ENCODE results near the gene PAF1.

- no peak for TF ChIP-seq POLR2A (IDR thresholded peaks at IDR 0.05; ENCODE audit: low read length)
- TF ChIP-seq GATA1 (IDR thresholded peaks at IDR 0.05; ENCODE audit: low read depth, low read length): no peak
These were observed 29.9 kb upstream of the PAF1 start for GRCh38 chr19:39420769-39421168.
